BJ (cell line): ENCODE data around the gene RBMS3. TPM values are rescaled to one million over a fixed set of nuclear protein-coding genes. Genes with fewer than 3 reads are reported as not detected.

Experiments used
- CTCF ChIA-PET: fragments of 350-600 bp; formaldehyde crosslinking; extraction: SDS; loops from one replicate; lab custom pipeline; 2021; ENCODE audit warnings: antibody characterized with exemption, inconsistent platforms; lab: Yijun Ruan, JAX
- POLR2A ChIA-PET: fragments of 300-600 bp; sonication (Branson Sonifier 250); formaldehyde crosslinking; extraction: SDS; loops from one replicate; lab custom pipeline; 2021; ENCODE audit warnings: antibody characterized with exemption; lab: Charles Lee
- DNase-seq: peaks from one replicate; pipeline ENCODE4 v3.0.0-alpha.2; 2011; ENCODE audit warnings: low read depth
- H3K27me3 ChIP-seq: 2 replicates; pipeline ENCODE4 v1.6.0; 2011; ENCODE audit warnings: low read length; ENCODE audit not compliant: control insufficient read depth, insufficient read depth
- H3K36me3 ChIP-seq: 2 replicates; pipeline ENCODE4 v1.5.1; 2011; ENCODE audit warnings: low read length; ENCODE audit not compliant: control insufficient read depth, insufficient read depth
- H3K4me3 ChIP-seq: 2 replicates; pipeline ENCODE4 v1.5.1; 2011; ENCODE audit warnings: low read depth, mild to moderate bottlenecking, control low read depth, low read length
- CTCF ChIP-seq: IDR thresholded peaks from 2 replicates; pipeline ENCODE4 v1.5.1; 2011; ENCODE audit warnings: low read depth, mild to moderate bottlenecking, control low read depth, inconsistent platforms, low read length, moderate library complexity; ENCODE audit not compliant: insufficient read depth
- polyA plus RNA-seq: library from polyadenylated mRNA; depleted of rRNA; stranded (reverse); fragments of >200 nt; gene quantifications from 2 replicates; pipeline ENCODE4 v1.2.3, GENCODE V29; 2011

Gene RBMS3
- polyA plus RNA-seq, 1 experiment, result 14.5 TPM

GRCh38 chr3:29898171-29898965, 617.5 kb downstream of the RBMS3 start:
- no peak for TF ChIP-seq CTCF
- ChIA-PET CTCF (interaction anchor here (0.7 to 1.2 kb wide), 2 partner anchors 15 to 22 kb away, joined by 3 to 6 read pairs; no protein-coding TSS in a partner anchor), POLR2A (no interaction called here)

GRCh38 chr3:29899021-29899420, 618.1 kb downstream of the RBMS3 start:
- no peak overlapping the region for H3K4me3 ChIP-seq
- DNase-seq, result no peak
- H3K36me3 ChIP-seq, result no peaks in the 10 kb centered on the region; the same call in 1 of the 2 replicates
- CTCF ChIA-PET, result interaction anchor here (0.7 to 1.2 kb wide), 2 partner anchors 16 to 22 kb away, joined by 3 to 6 read pairs; no protein-coding TSS in a partner anchor
- no peaks in the 10 kb centered on the region for H3K27me3 ChIP-seq
- no peak for TF ChIP-seq CTCF
- POLR2A ChIA-PET, result no interaction called here

More at GRCh38 chr3:29898171-29898965, 617.5 kb downstream of the RBMS3 start:
- no peaks in the 10 kb centered on the region for H3K27me3 ChIP-seq
- no peak for DNase-seq
- no peaks in the 10 kb centered on the region; the same call in 1 of the 2 replicates for H3K36me3 ChIP-seq
- no peak overlapping the region for H3K4me3 ChIP-seq

- ChIA-PET POLR2A (no interaction called here), CTCF (no interaction called here)
- no peak overlapping the region for H3K4me3 ChIP-seq
- no peak for TF ChIP-seq CTCF
- H3K27me3 ChIP-seq, result no peaks in the 10 kb centered on the region
- DNase-seq, result no peak
- no peaks in the 10 kb centered on the region; the same call in 1 of the 2 replicates for H3K36me3 ChIP-seq
Observed at GRCh38 chr3:29901097-29901496, 620.2 kb downstream of the RBMS3 start.

- Histone ChIP-seq H3K36me3 (no peaks in the 10 kb centered on the region; the same call in 1 of the 2 replicates), H3K4me3 (no peak overlapping the region), H3K27me3 (no peaks in the 10 kb centered on the region)
- no peak for TF ChIP-seq CTCF
- no peak for DNase-seq
- ChIA-PET CTCF (no interaction called here), POLR2A (no interaction called here)
Observed at GRCh38 chr3:29903600-29903999, 622.7 kb downstream of the RBMS3 start.

- no peak for DNase-seq
- Histone ChIP-seq H3K36me3 (no peaks in the 10 kb centered on the region), H3K4me3 (no peak overlapping the region), H3K27me3 (no peaks in the 10 kb centered on the region)
- no peak for TF ChIP-seq CTCF
- POLR2A ChIA-PET, result no interaction called here
- CTCF ChIA-PET, result no interaction called here
Observed at GRCh38 chr3:29906906-29907305, 626.0 kb downstream of the RBMS3 start.
